Measurements from ENCODE around the gene TRIM27.
"Not testable (repeated sequence)": the region's sequence is repeated elsewhere in the genome, so short reads cannot be mapped to it uniquely, and the experiment has no call there.

TRIM27 gene

GRCh38 chr6:28862077-28862476, 61.7 kb downstream of the TRIM27 start:
- DNase-seq = no peak

- no peak for DNase-seq
Measured at GRCh38 chr6:28861339-28861738, 62.4 kb downstream of the TRIM27 start.

DNA sequence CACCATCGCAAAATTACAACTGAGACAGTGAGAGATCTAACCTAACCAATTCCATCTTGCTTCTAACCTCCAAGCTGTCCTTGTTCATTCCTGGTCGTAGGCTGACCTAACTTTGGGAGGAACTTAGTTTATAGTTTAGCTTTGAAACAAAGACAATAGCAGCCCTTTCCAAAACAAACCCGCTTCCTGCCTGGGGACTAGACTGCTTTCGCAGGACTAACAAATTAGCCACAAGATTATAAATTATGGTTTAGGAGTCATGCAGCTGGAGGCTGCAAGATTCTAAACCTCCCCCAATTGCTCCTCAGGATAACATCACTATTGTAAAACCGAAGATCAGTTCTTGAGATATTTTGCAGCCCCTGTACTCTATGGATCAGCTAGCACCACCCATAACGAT, 63.2 kb downstream of the TRIM27 start:
- DNase-seq = no peak

- no peak for DNase-seq
Measured at GRCh38 chr6:28858963-28859362, 64.8 kb downstream of the TRIM27 start.

- no peak for DNase-seq
Measured at GRCh38 chr6:28856620-28857005, 67.2 kb downstream of the TRIM27 start.

DNA sequence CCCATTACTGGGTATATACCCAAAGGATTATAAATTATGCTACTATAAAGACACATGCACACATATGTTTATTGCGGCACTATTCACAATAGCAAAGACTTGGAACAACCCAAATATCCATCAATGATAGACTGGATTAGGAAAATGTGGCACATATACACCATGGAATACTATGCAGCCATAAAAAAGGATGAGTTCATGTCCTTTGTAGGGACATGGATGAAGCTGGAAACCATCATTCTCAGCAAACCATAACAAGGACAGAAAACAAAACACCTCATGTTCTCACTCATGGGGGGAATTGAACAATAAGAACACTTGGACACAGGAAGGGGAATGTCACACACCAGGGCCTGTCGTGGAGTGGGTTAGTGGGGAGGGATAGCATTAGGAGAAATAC, 69.4 kb downstream of the TRIM27 start:
- not testable (repeated sequence) for DNase-seq

All from NCI-H69 (cell line).